CD4-positive, CD25-positive, alpha-beta regulatory T cell (primary cell): ENCODE results near the gene RANBP9. TPM values are rescaled to one million over a fixed set of nuclear protein-coding genes. Genes with fewer than 3 reads are reported as not detected.

Experiments
- ATAC-seq, 2 donors: fragments of 150-1000 bp; cut with Tn5 transposase; one replicate each; pipeline ENCODE4 v1.10.0; 2021; ENCODE audit warnings: low read depth in 2 of 2, moderate number of reproducible peaks in 2 of 2, moderate library complexity in 1 of 2
- DNase-seq, 3 donors: peaks; one replicate each; pipeline versions ENCODE4 v3.0.0 to v3.0.0-alpha.2; 2012 to 2022; ENCODE audit warnings: mixed read lengths in 1 of 3
- H3K27ac ChIP-seq: one replicate; pipeline ENCODE4 v1.7.0; 2013; ENCODE audit warnings: mild to moderate bottlenecking, low read length; ENCODE audit not compliant: insufficient read depth, poor library complexity, severe bottlenecking
- H3K27me3 ChIP-seq: one replicate; pipeline ENCODE4 v1.7.0; 2013; ENCODE audit warnings: low read length; ENCODE audit not compliant: control insufficient read depth, insufficient read depth
- H3K36me3 ChIP-seq: one replicate; pipeline ENCODE4 v1.7.0; 2013; ENCODE audit warnings: mild to moderate bottlenecking, low read length, moderate library complexity; ENCODE audit not compliant: control insufficient read depth, insufficient read depth
- H3K4me1 ChIP-seq: 2 replicates; pipeline ENCODE4 v1.7.0; 2013; ENCODE audit warnings: mild to moderate bottlenecking, low read length; ENCODE audit not compliant: insufficient read depth, control insufficient read depth, poor library complexity, severe bottlenecking
- H3K4me3 ChIP-seq: one replicate; pipeline ENCODE4 v1.7.0; 2013; ENCODE audit warnings: low read depth, mild to moderate bottlenecking, low read length, moderate library complexity
- H3K9me3 ChIP-seq, 2 experiments: 1 replicate in 1 of 2; 2 replicates in 1 of 2; pipeline ENCODE4 v1.7.0; 2013; ENCODE audit warnings: low read length in 2 of 2, mild to moderate bottlenecking in 1 of 2, moderate library complexity in 1 of 2; ENCODE audit not compliant: control insufficient read depth in 2 of 2
- H3K27ac Mint-ChIP-seq, 3 donors: one replicate each; pipeline ENCODE4 v1.8.0; 2020 to 2022; ENCODE audit warnings: mild to moderate bottlenecking in 3 of 3, mixed read lengths in 3 of 3, moderate library complexity in 2 of 3
- H3K27me3 Mint-ChIP-seq: one replicate; pipeline ENCODE4 v1.8.0; 2022; ENCODE audit warnings: mild to moderate bottlenecking, mixed read lengths
- H3K36me3 Mint-ChIP-seq: one replicate; pipeline ENCODE4 v1.8.0; 2020; ENCODE audit warnings: mixed read lengths
- H3K4me1 Mint-ChIP-seq, 4 donors: one replicate each; pipeline ENCODE4 v1.8.0; 2020 to 2022; ENCODE audit warnings: mixed read lengths in 4 of 4, mild to moderate bottlenecking in 1 of 4
- H3K4me3 Mint-ChIP-seq, 4 donors: one replicate each; pipeline ENCODE4 v1.8.0; 2020 to 2022; ENCODE audit warnings: mild to moderate bottlenecking in 4 of 4, mixed read lengths in 4 of 4, moderate library complexity in 3 of 4
- H3K9me3 Mint-ChIP-seq, 7 donors: one replicate each; pipeline ENCODE4 v1.8.0; 2020 to 2022; ENCODE audit warnings: mixed read lengths in 7 of 7, mild to moderate bottlenecking in 3 of 7, moderate library complexity in 2 of 7
- polyA plus RNA-seq, 4 donors: library from polyadenylated mRNA; unstranded; fragments of 300-500 nt; fragmentation: Illumina TruSeq; gene quantifications; one replicate each; pipeline ENCODE4 v1.2.3, GENCODE V29; 2021
- total RNA-seq: library from RNA; stranded (reverse); gene quantifications from one replicate; pipeline ENCODE4 v1.2.3, GENCODE V29; 2022

RANBP9 gene
- total and polyA plus RNA-seq, 5 donors from 2014 or later: 5.6 to 85.5 (median 11.0) TPM

GRCh38 chr6:13605634-13606033 is 106.0 kb downstream of the RANBP9 start:
- no peaks in the 10 kb centered on the region for H3K27me3 Mint-ChIP-seq
- no peak overlapping the region for H3K27ac ChIP-seq
- H3K4me1 Mint-ChIP-seq: peaks cover 0 to 4% (median 2%) of the 10 kb centered on the region in 4 donors
- ATAC-seq (no peak), DNase-seq (no peak)
- no peaks in the 10 kb centered on the region for H3K9me3 ChIP-seq
- H3K4me3 ChIP-seq: no peak overlapping the region
- no peaks in the 10 kb centered on the region for H3K27me3 ChIP-seq
- no peaks in the 10 kb centered on the region for H3K9me3 Mint-ChIP-seq
- no peak overlapping the region for H3K27ac Mint-ChIP-seq
- H3K4me1 ChIP-seq: no peaks in the 10 kb centered on the region
- H3K36me3 Mint-ChIP-seq: peaks cover 31% of the 10 kb centered on the region
- peaks cover 18% of the 10 kb centered on the region for H3K36me3 ChIP-seq
- no peak overlapping the region for H3K4me3 Mint-ChIP-seq

GRCh38 chr6:13604546-13605416 is 106.9 kb downstream of the RANBP9 start:
- peaks cover 38% of the 10 kb centered on the region for H3K36me3 Mint-ChIP-seq

GRCh38 chr6:13604135-13604534 is 107.5 kb downstream of the RANBP9 start:
- no peak overlapping the region for H3K27ac ChIP-seq
- no peaks in the 10 kb centered on the region for H3K27me3 Mint-ChIP-seq
- H3K4me3 Mint-ChIP-seq: no peak overlapping the region
- no peak overlapping the region for H3K27ac Mint-ChIP-seq
- peaks cover 21% of the 10 kb centered on the region for H3K36me3 ChIP-seq
- no peak overlapping the region for H3K4me3 ChIP-seq
- no peaks in the 10 kb centered on the region for H3K9me3 ChIP-seq
- H3K4me1 Mint-ChIP-seq: peaks cover 0 to 4% (median 0%) of the 10 kb centered on the region in 4 donors
- no peaks in the 10 kb centered on the region for H3K27me3 ChIP-seq
- H3K4me1 ChIP-seq: no peaks in the 10 kb centered on the region
- peaks cover 44% of the 10 kb centered on the region for H3K36me3 Mint-ChIP-seq
- no peak for ATAC-seq
- H3K9me3 Mint-ChIP-seq: no peaks in the 10 kb centered on the region
- no peak for DNase-seq

More at GRCh38 chr6:13604546-13605416, 106.9 kb downstream of the RANBP9 start:
- Histone ChIP-seq H3K27me3 (no peaks in the 10 kb centered on the region), H3K36me3 (peaks cover 18% of the 10 kb centered on the region), H3K9me3 (no peaks in the 10 kb centered on the region), H3K27ac (no peak overlapping the region), H3K4me1 (no peaks in the 10 kb centered on the region), H3K4me3 (no peak overlapping the region)
- DNase-seq (no peak), ATAC-seq (no peak)
- Mint-ChIP-seq H3K4me1 (peaks cover 0 to 4% (median 0%) of the 10 kb centered on the region in 4 donors), H3K4me3 (peak overlapping the region in 1 of 4 donors; percentile 21), H3K9me3 (no peaks in the 10 kb centered on the region), H3K27ac (no peak overlapping the region), H3K27me3 (no peaks in the 10 kb centered on the region)

- peaks cover 0 to 7% (median 0%) of the 10 kb centered on the region in 4 donors for H3K4me1 Mint-ChIP-seq
- H3K27me3 Mint-ChIP-seq: no peaks in the 10 kb centered on the region
- H3K9me3 ChIP-seq: no peaks in the 10 kb centered on the region
- H3K27ac ChIP-seq: no peak overlapping the region
- no peaks in the 10 kb centered on the region for H3K4me1 ChIP-seq
- peaks cover 47% of the 10 kb centered on the region for H3K36me3 ChIP-seq
- no peak overlapping the region for H3K4me3 Mint-ChIP-seq
- no peak overlapping the region for H3K27ac Mint-ChIP-seq
- DNase-seq (no peak), ATAC-seq (no peak)
- no peaks in the 10 kb centered on the region for H3K27me3 ChIP-seq
- H3K9me3 Mint-ChIP-seq: no peaks in the 10 kb centered on the region
- H3K36me3 Mint-ChIP-seq: peaks cover 58% of the 10 kb centered on the region
- H3K4me3 ChIP-seq: no peak overlapping the region
Measured at GRCh38 chr6:13600036-13600435, 111.6 kb downstream of the RANBP9 start.

- DNase-seq (no peak), ATAC-seq (no peak)
- H3K36me3 ChIP-seq: peaks cover 36% of the 10 kb centered on the region
- no peaks in the 10 kb centered on the region for H3K27me3 Mint-ChIP-seq
- no peak overlapping the region for H3K27ac ChIP-seq
- no peaks in the 10 kb centered on the region for H3K27me3 ChIP-seq
- no peak overlapping the region for H3K27ac Mint-ChIP-seq
- H3K36me3 Mint-ChIP-seq: peaks cover 56% of the 10 kb centered on the region
- H3K4me1 ChIP-seq: no peaks in the 10 kb centered on the region
- H3K4me1 Mint-ChIP-seq: peaks cover 0 to 11% (median 2%) of the 10 kb centered on the region in 4 donors
- H3K9me3 Mint-ChIP-seq: no peaks in the 10 kb centered on the region
- no peak overlapping the region for H3K4me3 Mint-ChIP-seq
- no peak overlapping the region for H3K4me3 ChIP-seq
- H3K9me3 ChIP-seq: no peaks in the 10 kb centered on the region
Measured at GRCh38 chr6:13597073-13597472, 114.6 kb downstream of the RANBP9 start.

- Histone ChIP-seq H3K27me3 (no peaks in the 10 kb centered on the region), H3K9me3 (no peaks in the 10 kb centered on the region), H3K4me1 (no peaks in the 10 kb centered on the region), H3K36me3 (peaks cover 32% of the 10 kb centered on the region), H3K27ac (no peak overlapping the region), H3K4me3 (no peak overlapping the region)
- ATAC-seq: no peak
- DNase-seq: no peak
- Mint-ChIP-seq H3K4me1 (peaks cover 0 to 11% (median 2%) of the 10 kb centered on the region in 4 donors), H3K27ac (no peak overlapping the region), H3K36me3 (peaks cover 31% of the 10 kb centered on the region), H3K27me3 (no peaks in the 10 kb centered on the region), H3K9me3 (no peaks in the 10 kb centered on the region), H3K4me3 (no peak overlapping the region)
Measured at GRCh38 chr6:13593720-13594119, 117.9 kb downstream of the RANBP9 start.

GRCh38 chr6:13593103-13593502 is 118.5 kb downstream of the RANBP9 start:
- no peak overlapping the region for H3K27ac ChIP-seq
- H3K4me3 ChIP-seq: no peak overlapping the region
- ATAC-seq (no peak), DNase-seq (no peak)
- Mint-ChIP-seq H3K36me3 (peaks cover 33% of the 10 kb centered on the region), H3K9me3 (no peaks in the 10 kb centered on the region), H3K27me3 (no peaks in the 10 kb centered on the region), H3K27ac (peak overlapping the region in 1 of 3 donors; percentile 46), H3K4me1 (peaks cover 0 to 11% (median 2%) of the 10 kb centered on the region in 4 donors), H3K4me3 (no peak overlapping the region)
- H3K27me3 ChIP-seq: no peaks in the 10 kb centered on the region
- H3K9me3 ChIP-seq: no peaks in the 10 kb centered on the region
- H3K36me3 ChIP-seq: peaks cover 31% of the 10 kb centered on the region
- H3K4me1 ChIP-seq: no peaks in the 10 kb centered on the region
